GM21786 (cell line): ENCODE measurements around the gene MAML2.
A peak's percentile ranks its signal among the peaks of the same experiment; 100 is the strongest.

Experiments
- ATAC-seq: cut with Tn5 transposase; IDR thresholded peaks from one replicate; pipeline ENCODE4 v1.9.1; 2021; ENCODE audit not compliant: unreplicated experiment

The MAML2 gene

GRCh38 chr11:96023275-96023674 lies 319.7 kb downstream of the MAML2 start:
- ATAC-seq: no peak

GRCh38 chr11:96021901-96022650 lies 320.9 kb downstream of the MAML2 start:
- no peak for ATAC-seq

- no peak for ATAC-seq
These were observed 322.9 kb downstream of the MAML2 start for GRCh38 chr11:96019810-96020747.

GRCh38 chr11:96019281-96019680 lies 323.7 kb downstream of the MAML2 start:
- no peak for ATAC-seq

GRCh38 chr11:96017856-96018255 lies 325.1 kb downstream of the MAML2 start:
- ATAC-seq: no peak

GRCh38 chr11:96016978-96017502 lies 326.0 kb downstream of the MAML2 start:
- no peak for ATAC-seq

GRCh38 chr11:96015906-96016565 lies 327.0 kb downstream of the MAML2 start:
- no peak for ATAC-seq

- no peak for ATAC-seq
These were observed 328.8 kb downstream of the MAML2 start for GRCh38 chr11:96014217-96014616.

GRCh38 chr11:96013461-96014213 lies 329.4 kb downstream of the MAML2 start:
- no peak for ATAC-seq

GRCh38 chr11:96012086-96012824 lies 330.7 kb downstream of the MAML2 start:
- peak; percentile 92 for ATAC-seq

GRCh38 chr11:96010683-96011082 lies 332.3 kb downstream of the MAML2 start:
- ATAC-seq: no peak

- no peak for ATAC-seq
These were observed 334.8 kb downstream of the MAML2 start for GRCh38 chr11:96008161-96008720.

- ATAC-seq: no peak
These were observed 337.0 kb downstream of the MAML2 start for GRCh38 chr11:96006037-96006436.

- no peak for ATAC-seq
These were observed 338.1 kb downstream of the MAML2 start for GRCh38 chr11:96004862-96005261.

GRCh38 chr11:96002754-96003290 lies 340.2 kb downstream of the MAML2 start:
- ATAC-seq: no peak

GRCh38 chr11:96002339-96002738 lies 340.7 kb downstream of the MAML2 start:
- no peak for ATAC-seq

- ATAC-seq: no peak
These were observed 342.0 kb downstream of the MAML2 start for GRCh38 chr11:96001037-96001436.

GRCh38 chr11:95999711-96000406 lies 343.1 kb downstream of the MAML2 start:
- no peak for ATAC-seq
